Ascending aorta (tissue), 2 donors: Measurements from ENCODE around the gene SETBP1. TPM values are rescaled to one million over a fixed set of nuclear protein-coding genes. Genes with fewer than 3 reads are reported as not detected.

ENCODE experiments used
- DNase-seq, 2 donors: peaks; one replicate each; pipeline ENCODE4 v3.0.0-alpha.2; 2019; ENCODE audit warnings: low spot score in 2 of 2
- H3K27ac ChIP-seq, 2 donors: fragments of 200-600 bp; sonication (generic); one replicate each; pipeline ENCODE4 v1.5.1; 2016 to 2017; ENCODE audit warnings: mild to moderate bottlenecking in 1 of 2
- H3K27me3 ChIP-seq: fragments of 200-600 bp; sonication (generic); one replicate; pipeline ENCODE4 v1.5.1; 2017
- H3K36me3 ChIP-seq, 2 donors: fragments of 200-600 bp; sonication (generic); one replicate each; pipeline ENCODE4 v1.5.1; 2016
- H3K4me1 ChIP-seq, 2 donors: fragments of 200-600 bp; sonication (generic); one replicate each; pipeline ENCODE4 v1.5.1; 2016 to 2017; ENCODE audit warnings: mild to moderate bottlenecking in 1 of 2
- H3K4me3 ChIP-seq, 2 donors: fragments of 200-600 bp; sonication (generic); one replicate each; pipeline ENCODE4 v1.5.1; 2016 to 2017; ENCODE audit warnings: mild to moderate bottlenecking in 1 of 2
- H3K9me3 ChIP-seq, 2 donors: fragments of 200-600 bp; sonication (generic); one replicate each; pipeline ENCODE4 v1.5.1; 2016
- intact Hi-C: fragments of 100-400 bp; cut with DNase I; formaldehyde crosslinking; loops from one replicate; pipeline ENCODE4 v1.15.1; 2023
- total RNA-seq: library from RNA; depleted of rRNA; stranded (reverse); fragments of >200 nt; gene quantifications from one replicate; pipeline ENCODE4 v1.1.0, GENCODE V29; 2016
- TF ChIP-seq, protein P1 (sequence below), 3 experiments: fragments of 200-600 bp in 2 of 3; fragments of 450-650 bp in 1 of 3; sonication (generic) in 2 of 3; IDR thresholded peaks; one replicate each; pipeline ENCODE4 v1.5.1; 2016 to 2019; ENCODE audit warnings: antibody characterized with exemption in 3 of 3, mild to moderate bottlenecking in 1 of 3, moderate library complexity in 1 of 3

SETBP1 gene
- total RNA-seq: 23.5 TPM

DNA sequence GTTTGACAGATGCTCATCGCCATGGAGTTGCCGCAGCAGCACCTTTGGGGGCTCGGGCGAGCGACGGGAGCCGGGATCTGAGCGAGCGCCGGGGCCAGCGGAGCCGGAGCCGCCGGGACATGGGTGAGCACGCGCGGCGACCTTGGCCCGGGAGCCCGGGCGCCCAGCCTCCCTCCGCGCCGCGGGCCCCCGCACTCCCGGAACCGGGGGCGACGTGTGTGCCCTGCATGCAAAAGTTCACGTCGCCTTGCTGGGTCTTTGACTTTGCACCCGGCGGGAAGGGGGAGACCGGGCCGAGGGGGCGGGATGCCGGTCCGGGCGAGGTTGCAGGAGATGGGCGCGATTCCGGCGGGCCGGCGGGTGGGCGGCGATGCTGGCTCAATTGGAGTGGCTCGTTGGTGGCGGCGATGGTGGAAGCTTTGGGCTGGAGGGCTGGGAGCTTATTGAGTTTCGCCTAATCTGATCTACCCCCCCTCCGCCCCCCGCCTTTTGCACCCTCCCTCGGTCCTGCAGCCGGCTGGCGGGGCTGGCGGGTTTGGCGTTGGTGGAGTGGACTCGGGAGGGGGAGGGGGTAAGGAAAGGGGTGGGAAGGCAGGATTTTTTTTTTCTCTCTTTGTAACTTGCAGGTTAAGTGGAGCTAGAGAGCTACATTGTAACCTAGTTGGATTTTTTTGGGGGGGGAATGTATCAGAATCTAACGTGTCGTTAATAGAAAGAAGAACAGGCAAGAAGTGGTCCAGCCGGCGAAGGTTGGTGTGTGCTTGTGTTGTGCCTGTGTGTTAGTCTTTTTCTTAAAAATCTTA, at the start of gene SETBP1:
SETBP1 (plus strand) TSS at position 616 of the 803 bp plus-strand sequence. CDS start 20,459 bp downstream, outside the sequence.
- no peaks in the 10 kb centered on the region for H3K36me3 ChIP-seq
- DNase-seq: peak; percentile 11 to 82
- H3K9me3 ChIP-seq: no peaks in the 10 kb centered on the region
- peak within 1 kb of the TSS; percentile 83 to 94 for H3K4me3 ChIP-seq
- no peaks in the 10 kb centered on the region for H3K27me3 ChIP-seq
- H3K27ac ChIP-seq: peak within 1 kb of the TSS; percentile 97 to 98
- H3K4me1 ChIP-seq: peaks cover 0 to 18% of the 10 kb centered on the region in 2 donors
- intact Hi-C loops: loop anchor here (5.0 to 10.0 kb wide), 9 partner anchors 47 to 842 kb away; no protein-coding TSS in a partner anchor
- TF ChIP-seq, protein P1, sequence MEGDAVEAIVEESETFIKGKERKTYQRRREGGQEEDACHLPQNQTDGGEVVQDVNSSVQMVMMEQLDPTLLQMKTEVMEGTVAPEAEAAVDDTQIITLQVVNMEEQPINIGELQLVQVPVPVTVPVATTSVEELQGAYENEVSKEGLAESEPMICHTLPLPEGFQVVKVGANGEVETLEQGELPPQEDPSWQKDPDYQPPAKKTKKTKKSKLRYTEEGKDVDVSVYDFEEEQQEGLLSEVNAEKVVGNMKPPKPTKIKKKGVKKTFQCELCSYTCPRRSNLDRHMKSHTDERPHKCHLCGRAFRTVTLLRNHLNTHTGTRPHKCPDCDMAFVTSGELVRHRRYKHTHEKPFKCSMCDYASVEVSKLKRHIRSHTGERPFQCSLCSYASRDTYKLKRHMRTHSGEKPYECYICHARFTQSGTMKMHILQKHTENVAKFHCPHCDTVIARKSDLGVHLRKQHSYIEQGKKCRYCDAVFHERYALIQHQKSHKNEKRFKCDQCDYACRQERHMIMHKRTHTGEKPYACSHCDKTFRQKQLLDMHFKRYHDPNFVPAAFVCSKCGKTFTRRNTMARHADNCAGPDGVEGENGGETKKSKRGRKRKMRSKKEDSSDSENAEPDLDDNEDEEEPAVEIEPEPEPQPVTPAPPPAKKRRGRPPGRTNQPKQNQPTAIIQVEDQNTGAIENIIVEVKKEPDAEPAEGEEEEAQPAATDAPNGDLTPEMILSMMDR (IDR thresholded peaks at IDR 0.05): peak in 2 of 3 experiments; percentile 16 to 25

DNA sequence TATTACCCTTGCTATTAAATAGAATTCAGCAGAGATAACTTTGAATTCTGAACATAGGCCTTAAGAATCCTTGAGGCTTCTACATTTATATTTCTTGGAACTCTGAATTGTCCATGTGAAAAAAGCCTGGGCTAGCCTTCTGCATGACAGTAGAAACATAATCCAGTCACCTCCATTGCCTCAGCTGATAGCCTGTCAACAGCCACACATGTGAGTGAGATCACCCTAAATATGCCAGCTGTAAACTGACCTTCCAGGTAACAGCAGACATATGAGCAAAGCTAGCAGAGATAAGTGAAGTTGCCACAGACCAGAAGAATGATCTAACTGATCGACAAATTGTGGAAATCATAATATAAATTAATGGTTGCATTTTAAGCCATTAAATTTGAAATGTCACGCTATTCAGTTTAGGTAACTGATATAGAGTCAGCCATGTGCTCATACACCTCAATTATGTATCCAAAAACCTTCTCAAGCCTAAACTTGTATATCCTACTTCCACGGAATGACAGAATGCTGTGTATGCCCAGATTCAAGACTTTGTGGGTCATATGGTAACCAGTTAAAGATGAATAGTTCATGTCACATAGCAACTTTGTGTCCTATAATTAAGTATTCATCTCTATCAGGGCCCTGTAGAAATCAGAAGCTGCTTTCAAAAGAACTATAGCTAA, 48.1 kb upstream of the SETBP1 start:
- intact Hi-C loops: no loop called here
- H3K27me3 ChIP-seq: no peaks in the 10 kb centered on the region

DNA sequence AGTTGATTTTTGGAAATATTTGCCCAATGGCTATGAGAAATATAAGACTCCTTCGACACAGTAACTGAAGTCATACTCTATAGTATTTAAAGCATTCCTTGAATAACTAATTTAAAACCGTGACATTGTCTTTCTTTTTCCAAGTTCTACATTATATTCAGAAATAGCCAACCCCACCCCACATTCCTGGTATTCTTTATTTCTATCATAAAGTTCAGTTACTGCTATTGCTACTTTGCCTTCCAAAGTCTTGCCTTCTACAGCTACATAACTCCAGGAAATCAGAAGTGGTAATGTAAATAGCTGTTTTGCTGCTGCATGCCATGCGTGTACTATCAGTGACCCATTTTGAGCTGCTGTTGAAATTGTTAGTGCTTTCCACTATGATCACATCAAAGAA, 45.1 kb upstream of the SETBP1 start:
- Histone ChIP-seq H3K4me3 (no peak overlapping the region), H3K36me3 (no peaks in the 10 kb centered on the region), H3K4me1 (no peaks in the 10 kb centered on the region), H3K27me3 (no peaks in the 10 kb centered on the region), H3K27ac (no peak overlapping the region), H3K9me3 (no peaks in the 10 kb centered on the region)
- intact Hi-C loops: no loop called here
- no peak for DNase-seq
- TF ChIP-seq, protein P1 (IDR thresholded peaks at IDR 0.05): no peak

More for the DNA sequence above, 48.1 kb upstream of the SETBP1 start:
- H3K4me3 ChIP-seq: no peak overlapping the region
- no peak for DNase-seq
- H3K4me1 ChIP-seq: no peaks in the 10 kb centered on the region
- no peak overlapping the region for H3K27ac ChIP-seq
- TF ChIP-seq, protein P1 (IDR thresholded peaks at IDR 0.05): no peak
- no peaks in the 10 kb centered on the region for H3K36me3 ChIP-seq
- no peaks in the 10 kb centered on the region for H3K9me3 ChIP-seq

DNA sequence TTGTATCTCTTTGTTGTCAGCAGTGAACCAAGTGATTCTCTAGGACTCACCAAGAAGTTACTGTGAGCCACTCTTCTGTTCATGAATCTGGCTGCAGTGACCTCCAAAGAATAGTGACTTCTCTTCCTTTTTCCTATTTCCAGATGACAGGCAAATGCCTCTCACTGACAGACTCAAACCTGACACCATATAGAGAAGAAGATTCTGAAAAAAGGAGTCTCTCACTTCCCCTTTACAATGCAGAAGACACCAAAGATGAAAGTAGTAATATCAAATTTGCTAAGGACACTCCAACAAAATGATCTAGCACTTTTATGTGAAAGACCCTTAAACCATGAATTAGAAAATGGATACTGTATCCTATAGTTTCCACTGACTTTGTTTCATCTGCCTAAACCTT, 44.4 kb upstream of the SETBP1 start:
- no peak for DNase-seq
- Histone ChIP-seq H3K9me3 (no peaks in the 10 kb centered on the region), H3K27me3 (no peaks in the 10 kb centered on the region), H3K4me3 (no peak overlapping the region), H3K4me1 (no peaks in the 10 kb centered on the region), H3K27ac (no peak overlapping the region), H3K36me3 (no peaks in the 10 kb centered on the region)
- TF ChIP-seq, protein P1 (IDR thresholded peaks at IDR 0.05): no peak
- intact Hi-C loops: no loop called here

DNA sequence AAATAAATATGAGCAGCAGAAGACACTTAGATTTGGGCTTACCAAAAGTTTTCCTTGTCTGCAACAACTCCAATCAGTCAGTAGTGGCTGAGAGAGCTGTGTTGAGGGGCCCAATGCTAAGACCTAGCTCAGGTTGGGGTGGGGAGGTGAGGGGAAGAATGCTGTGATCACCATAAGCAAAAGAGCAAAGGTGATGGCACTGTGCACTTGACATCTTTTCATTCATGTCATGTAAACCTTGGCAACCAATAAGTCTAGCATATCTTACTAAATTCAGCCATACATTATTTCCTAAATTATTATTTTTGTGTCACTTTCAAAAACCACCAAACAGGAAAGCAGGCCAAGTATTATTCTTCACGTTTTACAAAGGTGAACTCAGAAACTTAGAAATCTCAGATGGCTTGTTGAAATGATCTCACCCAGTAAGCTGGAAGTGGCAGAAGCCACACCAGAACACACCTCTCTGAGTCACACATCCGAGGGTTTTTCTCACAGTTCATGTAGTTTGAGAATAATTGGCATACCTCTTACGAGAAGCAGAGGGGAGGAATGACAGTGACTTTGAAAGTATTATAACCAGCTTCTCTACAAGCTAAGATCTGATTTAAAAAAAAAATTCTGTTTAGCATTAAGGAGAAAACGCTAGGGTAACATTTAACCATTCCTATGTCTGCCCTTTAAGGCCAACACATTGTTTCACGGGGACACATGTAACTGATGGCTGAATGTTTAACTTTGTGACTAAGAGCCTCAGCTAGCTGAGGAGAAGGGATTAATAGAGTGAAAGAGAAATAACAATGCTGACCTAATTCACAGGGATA, 43.3 kb upstream of the SETBP1 start:
- intact Hi-C loops: no loop called here
- Histone ChIP-seq H3K36me3 (no peaks in the 10 kb centered on the region), H3K4me3 (no peak overlapping the region), H3K27me3 (no peaks in the 10 kb centered on the region), H3K9me3 (no peaks in the 10 kb centered on the region), H3K4me1 (no peaks in the 10 kb centered on the region), H3K27ac (no peak overlapping the region)
- TF ChIP-seq, protein P1 (IDR thresholded peaks at IDR 0.05): no peak
- no peak for DNase-seq
